ENCODE data around the gene TCP1.

DNA sequence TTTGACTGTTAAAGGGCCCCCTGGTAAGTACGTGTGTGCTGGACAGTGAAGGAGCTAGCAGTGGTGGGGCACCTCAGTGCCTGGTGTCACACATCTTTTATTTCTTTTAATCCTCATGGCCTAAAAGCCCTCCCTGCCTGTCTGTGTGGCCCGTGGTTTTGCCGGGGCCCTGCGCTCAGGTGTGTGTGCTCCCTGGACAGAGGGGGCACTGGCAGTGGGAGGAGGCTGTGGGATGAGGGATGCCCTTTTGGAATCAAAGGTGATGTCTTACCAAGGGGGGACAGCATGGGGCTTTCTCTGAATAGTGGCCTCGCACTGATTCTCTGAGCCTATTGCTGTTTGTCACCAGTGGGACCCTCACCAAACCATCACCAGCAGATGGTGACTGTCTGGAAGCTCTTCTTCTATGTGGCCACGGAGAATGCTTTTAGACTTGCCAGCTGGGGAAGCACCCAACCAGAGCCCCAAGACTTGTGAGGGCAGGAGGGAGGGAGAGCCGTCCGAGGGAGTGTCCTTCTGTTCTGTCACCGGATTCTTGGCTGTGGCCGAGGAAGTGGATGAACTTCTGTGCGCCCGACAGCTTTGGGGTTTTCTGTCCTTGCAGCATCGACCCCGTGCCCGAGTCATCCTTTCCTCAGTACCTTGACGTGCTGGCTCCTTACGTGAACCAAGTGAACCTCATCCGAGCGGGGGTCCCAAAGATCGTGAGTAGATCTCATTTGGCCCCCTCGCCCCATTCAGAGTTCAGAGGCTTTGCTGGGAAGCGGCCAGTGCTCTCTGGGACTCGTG is 28.7 kb upstream of the TCP1 start:
- TF ChIP-seq EZH2 (IDR thresholded peaks at IDR 0.05; ENCODE audit: low read depth): no peak
- TF ChIP-seq, protein P1, sequence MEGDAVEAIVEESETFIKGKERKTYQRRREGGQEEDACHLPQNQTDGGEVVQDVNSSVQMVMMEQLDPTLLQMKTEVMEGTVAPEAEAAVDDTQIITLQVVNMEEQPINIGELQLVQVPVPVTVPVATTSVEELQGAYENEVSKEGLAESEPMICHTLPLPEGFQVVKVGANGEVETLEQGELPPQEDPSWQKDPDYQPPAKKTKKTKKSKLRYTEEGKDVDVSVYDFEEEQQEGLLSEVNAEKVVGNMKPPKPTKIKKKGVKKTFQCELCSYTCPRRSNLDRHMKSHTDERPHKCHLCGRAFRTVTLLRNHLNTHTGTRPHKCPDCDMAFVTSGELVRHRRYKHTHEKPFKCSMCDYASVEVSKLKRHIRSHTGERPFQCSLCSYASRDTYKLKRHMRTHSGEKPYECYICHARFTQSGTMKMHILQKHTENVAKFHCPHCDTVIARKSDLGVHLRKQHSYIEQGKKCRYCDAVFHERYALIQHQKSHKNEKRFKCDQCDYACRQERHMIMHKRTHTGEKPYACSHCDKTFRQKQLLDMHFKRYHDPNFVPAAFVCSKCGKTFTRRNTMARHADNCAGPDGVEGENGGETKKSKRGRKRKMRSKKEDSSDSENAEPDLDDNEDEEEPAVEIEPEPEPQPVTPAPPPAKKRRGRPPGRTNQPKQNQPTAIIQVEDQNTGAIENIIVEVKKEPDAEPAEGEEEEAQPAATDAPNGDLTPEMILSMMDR (conservative IDR thresholded peaks at IDR 0.05): no peak

Data from PC-9 (cell line).